GM19438 (cell line): ENCODE results near the gene CYP8B1.

Experiments used
- ATAC-seq: cut with Tn5 transposase; IDR thresholded peaks from one replicate; pipeline ENCODE4 v1.9.1; 2021; ENCODE audit warnings: low read depth; ENCODE audit not compliant: unreplicated experiment

Gene CYP8B1

GRCh38 chr3:42875325-42876151 lies at the start of gene CYP8B1:
Gene CYP8B1, minus strand, starts transcription at chr3:42875879. Its CDS starts 63 bp downstream, at chr3:42875816.
- ATAC-seq: no peak

- ATAC-seq: no peak
Observed at GRCh38 chr3:42923606-42924005, 47.9 kb upstream of the CYP8B1 start.

GRCh38 chr3:42914771-42915515 lies 39.3 kb upstream of the CYP8B1 start:
- no peak for ATAC-seq

DNA sequence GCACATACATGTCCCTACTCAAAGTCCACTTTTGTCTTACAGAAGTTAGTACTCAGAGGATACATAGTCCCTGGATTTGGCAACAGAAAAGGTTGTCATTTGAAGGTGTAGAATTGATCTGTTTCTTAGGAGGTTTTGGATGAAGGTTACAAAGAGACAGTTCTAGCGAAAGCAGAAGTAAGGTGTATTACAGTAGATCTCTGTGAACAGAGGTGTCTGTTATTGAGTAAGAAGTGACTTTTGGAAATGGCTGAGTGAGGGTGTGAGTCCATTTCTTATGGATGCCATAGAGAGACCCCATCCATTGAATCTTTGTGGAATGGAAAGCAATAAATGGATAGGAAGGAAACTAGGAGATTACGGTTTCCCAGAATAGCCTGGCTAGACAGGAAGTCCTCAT lies 35.9 kb upstream of the CYP8B1 start:
- ATAC-seq: no peak

- ATAC-seq: no peak
Observed at GRCh38 chr3:42908675-42909074, 33.0 kb upstream of the CYP8B1 start.

DNA sequence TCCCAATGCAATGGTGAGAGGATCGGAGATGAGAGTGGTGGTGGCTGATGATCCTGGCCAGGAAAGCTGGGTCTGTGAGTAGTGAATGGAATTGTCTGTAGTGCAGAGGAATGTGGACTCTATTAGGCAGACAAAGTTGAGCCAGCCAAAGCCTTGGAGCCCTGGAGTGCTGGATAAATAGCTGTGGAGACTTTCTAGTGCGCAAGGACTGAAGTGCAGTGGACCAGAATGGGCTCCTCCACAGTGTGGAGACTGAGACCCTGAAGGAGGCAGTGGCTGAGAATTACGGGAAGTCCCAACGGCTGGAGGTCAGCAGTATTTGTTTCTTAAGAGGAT lies 31.1 kb upstream of the CYP8B1 start:
- ATAC-seq: no peak

DNA sequence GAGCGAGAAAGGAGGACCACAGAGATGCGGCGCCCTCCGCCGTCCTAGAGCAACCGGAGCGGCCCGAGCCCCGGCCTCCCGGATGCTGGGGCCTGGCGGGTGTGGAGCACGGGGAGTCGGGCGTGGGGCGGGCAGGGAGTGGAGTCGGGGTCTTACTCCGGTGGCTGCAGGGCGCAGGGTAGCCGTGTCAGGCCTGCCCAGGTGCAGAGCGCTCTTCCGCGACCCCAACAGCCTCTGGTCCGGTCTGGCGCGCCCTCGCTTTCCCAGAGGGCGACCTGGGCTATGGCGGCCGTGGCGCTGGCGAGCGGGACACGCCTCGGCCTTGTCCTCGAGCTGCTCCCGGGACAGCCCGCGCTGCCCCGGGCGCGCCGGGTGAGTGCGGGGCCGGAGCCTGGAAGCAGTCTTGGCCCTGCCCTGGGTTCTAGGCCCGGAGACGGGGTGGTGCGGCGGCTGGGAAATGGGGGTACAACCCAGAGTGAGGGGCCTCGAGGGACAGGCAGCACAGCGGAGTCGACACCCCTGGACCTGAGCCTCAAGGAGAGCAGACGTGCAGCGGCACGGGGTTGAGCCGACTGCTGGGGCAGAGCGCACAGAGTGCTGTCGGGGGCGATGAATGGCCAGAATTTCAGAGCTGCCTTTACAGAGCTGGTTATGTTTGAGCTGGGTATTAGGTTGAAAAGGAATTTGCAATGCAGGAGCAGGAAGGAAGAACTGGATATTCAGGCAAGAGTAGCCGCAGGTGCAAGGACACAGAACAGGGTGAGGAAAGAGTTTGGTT lies 30.6 kb upstream of the CYP8B1 start, which contains the start of gene ZNF662:
ZNF662 (plus strand) TSS at position 73 of the 778 bp plus-strand sequence. CDS start 1,973 bp downstream, outside the sequence.
- no peak for ATAC-seq

GRCh38 chr3:42905740-42906069 lies 30.0 kb upstream of the CYP8B1 start:
- no peak for ATAC-seq

GRCh38 chr3:42904076-42904475 lies 28.4 kb upstream of the CYP8B1 start:
- no peak for ATAC-seq

GRCh38 chr3:42902257-42902656 lies 26.6 kb upstream of the CYP8B1 start:
- ATAC-seq: no peak

- no peak for ATAC-seq
Observed at GRCh38 chr3:42901073-42901415, 25.4 kb upstream of the CYP8B1 start.

GRCh38 chr3:42900226-42901072 lies 24.8 kb upstream of the CYP8B1 start:
- no peak for ATAC-seq

- no peak for ATAC-seq
Observed at GRCh38 chr3:42898896-42899675, 23.4 kb upstream of the CYP8B1 start.

- ATAC-seq: no peak
Observed at GRCh38 chr3:42895580-42895868, 19.8 kb upstream of the CYP8B1 start.

GRCh38 chr3:42894698-42895579 lies 19.3 kb upstream of the CYP8B1 start:
- ATAC-seq: no peak

- ATAC-seq: no peak
Observed at GRCh38 chr3:42892807-42893206, 17.1 kb upstream of the CYP8B1 start.

- no peak for ATAC-seq
Observed at GRCh38 chr3:42892169-42892568, 16.5 kb upstream of the CYP8B1 start.

DNA sequence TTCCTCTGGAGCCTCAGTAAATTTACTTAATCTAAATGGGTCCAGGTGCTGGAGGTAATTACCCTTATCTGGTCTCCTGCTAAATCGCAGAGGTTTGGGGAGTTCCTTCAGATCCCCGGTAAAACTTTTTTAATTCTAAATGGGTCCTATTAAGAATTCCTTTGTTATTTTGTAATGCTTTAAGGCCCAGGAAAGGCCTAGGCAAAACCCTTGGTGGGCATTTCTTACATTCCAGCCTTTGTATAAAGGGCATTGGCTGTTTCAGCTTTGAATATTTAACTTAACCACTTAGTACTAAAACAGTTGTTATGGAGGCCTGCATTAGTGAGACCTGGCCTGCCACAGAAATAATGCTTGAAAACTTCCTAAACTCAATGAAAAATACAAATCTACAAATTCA lies 15.4 kb upstream of the CYP8B1 start:
- ATAC-seq: no peak

- ATAC-seq: no peak
Observed at GRCh38 chr3:42887084-42887483, 11.4 kb upstream of the CYP8B1 start.
